Brain microvascular endothelial cell (primary cell): ENCODE results near the gene ERFL.

ENCODE experiments used
- DNase-seq: peaks from one replicate; pipeline ENCODE4 v3.0.0-alpha.2; 2020
- H3K27ac ChIP-seq: fragments of 250-450 bp; sonication (Bioruptor Pico); 2 replicates; pipeline ENCODE4 v1.5.1; 2020; ENCODE audit warnings: mild to moderate bottlenecking, moderate library complexity
- H3K27me3 ChIP-seq: fragments of 250-450 bp; sonication (Bioruptor Pico); replicated peaks from 2 replicates; pipeline ENCODE4 v1.5.1; 2020; ENCODE audit warnings: mild to moderate bottlenecking
- H3K36me3 ChIP-seq: fragments of 250-450 bp; sonication (Bioruptor Pico); replicated peaks from 2 replicates; pipeline ENCODE4 v1.5.1; 2020; ENCODE audit warnings: mild to moderate bottlenecking
- H3K4me3 ChIP-seq: 2 replicates; pipeline ENCODE4 v1.5.1; 2011; ENCODE audit warnings: low read depth, mild to moderate bottlenecking, control low read depth, low read length, moderate library complexity
- in situ Hi-C: cut with HindIII; loops from 2 replicates; pipeline ENCODE4 v1.10.0; 2017; ENCODE audit warnings: low sequenced_read_pairs, low pct_ligation_motif_present
- TF ChIP-seq, protein P1 (sequence below): IDR thresholded peaks from 2 replicates; pipeline ENCODE4 v1.5.1; 2011; ENCODE audit warnings: low read depth, mild to moderate bottlenecking, moderate library complexity, low read length, control low read depth, inconsistent platforms; ENCODE audit errors: missing control alignments

The ERFL gene

DNA sequence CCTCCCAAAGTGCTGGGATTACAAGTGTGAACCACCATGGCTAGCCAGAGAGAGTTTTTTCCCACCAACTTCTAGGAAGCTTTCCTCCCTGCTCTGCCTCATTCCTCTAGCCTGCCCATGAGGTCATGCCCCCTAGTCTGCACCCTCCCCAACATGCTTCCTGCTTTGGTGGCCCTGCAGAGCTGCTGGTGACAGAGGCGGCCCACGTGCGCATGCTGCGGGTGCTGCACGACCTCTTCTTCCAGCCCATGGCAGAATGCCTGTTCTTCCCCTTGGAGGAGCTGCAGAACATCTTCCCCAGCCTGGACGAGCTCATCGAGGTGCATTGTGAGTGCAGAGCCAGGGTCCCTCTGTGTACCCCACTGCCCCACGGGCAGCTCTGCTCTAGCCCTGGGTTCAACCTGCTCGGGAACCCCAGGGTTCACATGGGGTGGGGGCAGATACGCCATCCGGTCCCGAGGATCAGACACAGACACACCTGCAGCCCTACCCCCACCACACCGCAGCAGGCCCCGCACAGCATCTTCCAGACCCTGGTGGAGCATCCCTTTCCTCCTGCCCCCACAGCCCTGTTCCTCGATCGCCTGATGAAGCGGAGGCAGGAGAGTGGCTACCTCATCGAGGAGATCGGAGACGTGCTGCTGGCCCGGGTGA is 26.4 kb downstream of the ERFL start:
- TF ChIP-seq, protein P1, sequence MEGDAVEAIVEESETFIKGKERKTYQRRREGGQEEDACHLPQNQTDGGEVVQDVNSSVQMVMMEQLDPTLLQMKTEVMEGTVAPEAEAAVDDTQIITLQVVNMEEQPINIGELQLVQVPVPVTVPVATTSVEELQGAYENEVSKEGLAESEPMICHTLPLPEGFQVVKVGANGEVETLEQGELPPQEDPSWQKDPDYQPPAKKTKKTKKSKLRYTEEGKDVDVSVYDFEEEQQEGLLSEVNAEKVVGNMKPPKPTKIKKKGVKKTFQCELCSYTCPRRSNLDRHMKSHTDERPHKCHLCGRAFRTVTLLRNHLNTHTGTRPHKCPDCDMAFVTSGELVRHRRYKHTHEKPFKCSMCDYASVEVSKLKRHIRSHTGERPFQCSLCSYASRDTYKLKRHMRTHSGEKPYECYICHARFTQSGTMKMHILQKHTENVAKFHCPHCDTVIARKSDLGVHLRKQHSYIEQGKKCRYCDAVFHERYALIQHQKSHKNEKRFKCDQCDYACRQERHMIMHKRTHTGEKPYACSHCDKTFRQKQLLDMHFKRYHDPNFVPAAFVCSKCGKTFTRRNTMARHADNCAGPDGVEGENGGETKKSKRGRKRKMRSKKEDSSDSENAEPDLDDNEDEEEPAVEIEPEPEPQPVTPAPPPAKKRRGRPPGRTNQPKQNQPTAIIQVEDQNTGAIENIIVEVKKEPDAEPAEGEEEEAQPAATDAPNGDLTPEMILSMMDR: no peak
- H3K27ac ChIP-seq: no peak overlapping the region
- no peak for DNase-seq
- in situ Hi-C loops: no loop called here
- H3K4me3 ChIP-seq: no peak overlapping the region
- peaks cover 71% of the 10 kb centered on the region for H3K36me3 ChIP-seq
- no peaks in the 10 kb centered on the region for H3K27me3 ChIP-seq

DNA sequence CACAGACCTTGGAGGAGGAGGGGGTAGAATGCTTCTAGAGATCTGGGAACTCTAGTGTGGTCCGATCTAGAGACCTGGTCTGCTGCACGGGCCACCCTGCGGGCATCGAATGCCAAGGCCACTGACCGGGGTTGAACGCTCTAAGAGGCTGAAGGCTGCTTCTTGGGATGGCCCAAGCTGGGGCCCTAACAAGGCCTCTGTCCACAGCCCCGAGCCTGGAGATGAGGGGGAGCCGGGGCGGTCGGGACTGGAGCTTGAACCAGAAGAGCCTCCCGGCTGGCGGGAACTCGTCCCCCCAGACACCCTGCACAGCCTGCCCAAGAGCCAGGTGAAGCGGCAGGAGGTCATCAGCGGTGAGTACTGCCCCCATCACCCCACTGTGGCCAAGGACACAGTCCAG is 30.0 kb downstream of the ERFL start:
- H3K4me3 ChIP-seq: no peak overlapping the region
- no peak overlapping the region for H3K27ac ChIP-seq
- TF ChIP-seq, protein P1: no peak
- peaks cover 66% of the 10 kb centered on the region for H3K36me3 ChIP-seq
- in situ Hi-C loops: no loop called here
- H3K27me3 ChIP-seq: no peaks in the 10 kb centered on the region
- DNase-seq: no peak

DNA sequence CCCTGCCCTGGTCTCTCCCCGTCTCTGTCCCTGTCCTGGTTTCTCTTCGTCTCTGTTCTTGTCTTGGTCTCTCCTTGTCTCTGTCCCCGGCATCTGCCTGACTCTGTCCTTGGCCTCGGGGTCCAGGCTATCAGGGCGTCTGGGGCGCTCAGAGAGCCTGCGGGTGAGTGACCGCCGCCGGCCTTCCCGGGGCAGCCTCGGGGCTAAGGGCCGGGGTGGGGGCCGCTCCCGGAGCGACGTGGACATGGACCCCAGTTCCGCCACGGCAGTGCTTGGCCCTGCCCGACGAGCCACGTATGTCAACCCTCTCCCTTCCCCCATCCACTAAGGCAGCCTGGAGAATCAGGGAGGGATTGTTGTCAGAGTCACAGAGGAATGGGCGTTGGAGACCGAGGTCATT is 30.4 kb downstream of the ERFL start:
- H3K4me3 ChIP-seq: no peak overlapping the region
- no peak overlapping the region for H3K27ac ChIP-seq
- DNase-seq: no peak
- TF ChIP-seq, protein P1: no peak
- in situ Hi-C loops: no loop called here
- H3K36me3 ChIP-seq: peaks cover 64% of the 10 kb centered on the region
- no peaks in the 10 kb centered on the region for H3K27me3 ChIP-seq

DNA sequence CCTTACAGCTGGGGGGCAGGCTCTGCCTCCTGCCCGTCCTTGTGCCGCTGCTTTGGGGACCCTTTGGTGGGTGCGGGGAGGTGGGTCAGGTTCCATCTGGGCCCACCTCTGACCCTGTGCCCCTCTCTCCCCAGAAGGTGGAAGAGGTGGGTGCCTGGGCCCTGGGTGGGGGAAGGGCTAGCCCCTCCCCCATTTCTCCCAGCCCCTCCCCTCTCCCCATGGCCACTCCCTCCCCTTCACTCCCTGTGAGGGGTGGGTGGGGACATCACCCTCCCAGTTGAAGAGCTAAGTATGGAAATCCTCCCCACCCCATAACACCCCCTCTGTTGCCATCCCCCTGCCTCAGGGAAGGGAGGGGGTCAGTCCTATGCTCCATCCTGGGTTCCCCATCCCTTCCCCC is 31.1 kb downstream of the ERFL start:
- peaks cover 64% of the 10 kb centered on the region for H3K36me3 ChIP-seq
- no peak for DNase-seq
- in situ Hi-C loops: no loop called here
- no peak overlapping the region for H3K4me3 ChIP-seq
- TF ChIP-seq, protein P1: no peak
- no peaks in the 10 kb centered on the region for H3K27me3 ChIP-seq
- H3K27ac ChIP-seq: no peak overlapping the region

DNA sequence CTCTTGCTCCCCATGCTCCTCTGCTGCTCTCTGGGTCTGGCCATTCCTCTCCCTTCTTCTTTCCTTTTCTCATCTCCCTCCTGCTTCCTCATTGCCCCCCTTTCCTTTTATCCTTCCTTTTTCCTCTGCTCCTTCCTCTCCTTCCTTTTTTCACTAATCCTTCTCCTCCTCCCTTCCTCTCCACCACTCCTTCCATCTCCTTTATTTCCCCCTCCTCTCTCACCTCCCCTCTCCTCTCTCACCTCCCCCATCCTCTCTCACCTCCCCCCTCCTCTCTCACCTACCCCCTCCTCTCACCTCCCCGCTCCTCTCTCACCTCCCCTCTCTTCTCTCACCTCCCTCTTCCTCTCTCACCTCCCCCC is 31.7 kb downstream of the ERFL start:
- no peak for DNase-seq
- in situ Hi-C loops: no loop called here
- H3K4me3 ChIP-seq: no peak overlapping the region
- no peak overlapping the region for H3K27ac ChIP-seq
- peaks cover 58% of the 10 kb centered on the region for H3K36me3 ChIP-seq
- no peaks in the 10 kb centered on the region for H3K27me3 ChIP-seq
- TF ChIP-seq, protein P1: no peak

DNA sequence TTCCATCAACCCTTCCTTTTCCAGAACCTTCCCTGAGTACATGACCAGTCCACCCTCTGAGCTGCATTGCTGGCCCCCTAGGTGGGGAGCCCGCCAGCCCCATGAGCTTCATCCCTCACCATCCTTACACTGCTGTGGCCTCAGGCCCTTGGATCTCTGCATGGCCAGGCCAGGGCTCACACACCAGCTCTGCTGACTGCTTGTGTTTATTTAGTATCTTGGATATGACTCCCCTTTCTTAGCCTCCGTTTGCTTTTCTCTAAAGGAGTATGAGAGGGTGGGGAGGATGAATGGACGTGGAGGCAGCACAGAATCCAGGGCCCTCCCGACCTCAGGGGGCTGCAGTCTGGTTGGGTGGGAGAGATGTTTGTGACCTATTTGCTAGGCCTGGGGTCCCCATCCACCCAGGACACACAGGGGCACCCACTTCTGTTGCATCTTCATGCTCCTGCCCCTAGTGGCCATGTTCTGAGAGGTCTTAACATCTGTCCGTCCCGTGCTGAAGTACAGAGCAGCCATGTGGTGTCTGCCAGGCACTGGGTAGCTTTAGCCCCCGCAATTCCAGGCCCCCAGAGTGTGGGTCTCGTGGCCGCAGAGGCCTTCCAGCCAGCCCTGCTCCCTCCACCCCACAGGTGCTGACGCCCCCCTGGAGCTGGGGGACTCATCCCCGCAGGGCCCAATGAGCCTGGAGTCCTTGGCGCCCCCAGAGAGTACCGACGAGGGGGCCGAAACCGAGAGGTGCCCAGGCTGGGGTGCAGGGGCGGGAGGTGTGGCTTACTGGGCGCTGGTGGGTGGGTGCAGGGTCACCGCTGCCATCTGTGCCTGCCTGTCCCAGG is 32.3 kb downstream of the ERFL start:
- Histone ChIP-seq H3K4me3 (no peak overlapping the region), H3K27ac (no peak overlapping the region), H3K36me3 (peaks cover 55% of the 10 kb centered on the region), H3K27me3 (no peaks in the 10 kb centered on the region)
- TF ChIP-seq, protein P1: peak; percentile 62
- no peak for DNase-seq
- in situ Hi-C loops: no loop called here
